ENCODE data around the gene MAP2K5.

Gene MAP2K5

DNA sequence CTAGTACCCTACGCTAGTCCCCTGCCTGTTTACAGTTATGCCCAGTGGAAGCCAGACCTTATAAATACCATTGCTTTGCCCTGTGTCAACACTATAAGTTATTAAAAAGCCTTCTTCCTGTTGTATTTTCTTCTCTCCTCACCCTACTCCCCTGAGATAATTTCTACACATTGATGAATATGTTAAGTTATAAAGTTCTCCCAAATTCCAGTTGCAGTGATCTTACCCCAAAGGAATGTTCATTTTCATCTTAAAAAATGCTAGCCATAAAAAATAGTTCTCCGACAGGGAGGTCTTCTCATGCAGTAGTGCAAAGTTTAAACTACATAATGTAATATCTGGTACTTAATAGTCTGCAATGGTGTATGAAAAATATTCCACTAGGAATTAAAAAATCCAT is 58.6 kb downstream of the MAP2K5 start:
- peak; percentile 2 for DNase-seq (ENCODE audit: low read depth, low spot score)
- TF ChIP-seq, protein P1, sequence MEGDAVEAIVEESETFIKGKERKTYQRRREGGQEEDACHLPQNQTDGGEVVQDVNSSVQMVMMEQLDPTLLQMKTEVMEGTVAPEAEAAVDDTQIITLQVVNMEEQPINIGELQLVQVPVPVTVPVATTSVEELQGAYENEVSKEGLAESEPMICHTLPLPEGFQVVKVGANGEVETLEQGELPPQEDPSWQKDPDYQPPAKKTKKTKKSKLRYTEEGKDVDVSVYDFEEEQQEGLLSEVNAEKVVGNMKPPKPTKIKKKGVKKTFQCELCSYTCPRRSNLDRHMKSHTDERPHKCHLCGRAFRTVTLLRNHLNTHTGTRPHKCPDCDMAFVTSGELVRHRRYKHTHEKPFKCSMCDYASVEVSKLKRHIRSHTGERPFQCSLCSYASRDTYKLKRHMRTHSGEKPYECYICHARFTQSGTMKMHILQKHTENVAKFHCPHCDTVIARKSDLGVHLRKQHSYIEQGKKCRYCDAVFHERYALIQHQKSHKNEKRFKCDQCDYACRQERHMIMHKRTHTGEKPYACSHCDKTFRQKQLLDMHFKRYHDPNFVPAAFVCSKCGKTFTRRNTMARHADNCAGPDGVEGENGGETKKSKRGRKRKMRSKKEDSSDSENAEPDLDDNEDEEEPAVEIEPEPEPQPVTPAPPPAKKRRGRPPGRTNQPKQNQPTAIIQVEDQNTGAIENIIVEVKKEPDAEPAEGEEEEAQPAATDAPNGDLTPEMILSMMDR (IDR thresholded peaks at IDR 0.05; ENCODE audit: low read depth, low read length) = no peak
- H3K4me3 ChIP-seq (ENCODE audit: low read depth, low read length) = no peak overlapping the region
- in situ Hi-C loops (cut with HindIII; ENCODE audit: low sequenced_read_pairs) = no loop called here

DNA sequence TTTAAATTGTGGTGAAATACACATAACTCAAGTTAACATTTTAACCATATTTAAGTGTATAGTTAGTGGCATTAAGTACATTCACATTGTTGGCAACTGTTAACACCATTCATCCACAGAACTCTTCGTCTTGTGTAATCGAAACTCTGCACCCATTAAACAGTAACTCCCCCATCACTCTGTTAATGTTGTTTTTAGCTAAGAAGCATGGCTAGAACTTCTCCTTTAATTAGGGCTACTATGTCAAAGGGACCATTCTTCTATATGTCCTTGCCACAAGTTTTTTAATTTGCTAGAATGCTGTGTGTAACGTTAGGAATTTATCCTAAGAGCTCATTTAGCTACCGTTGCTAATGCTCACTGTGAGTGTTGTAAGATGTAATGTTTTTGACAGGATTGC is 60.6 kb downstream of the MAP2K5 start:
- TF ChIP-seq, protein P1 (IDR thresholded peaks at IDR 0.05; ENCODE audit: low read depth, low read length) = no peak
- no peak for DNase-seq (ENCODE audit: low read depth, low spot score)
- in situ Hi-C loops (cut with HindIII; ENCODE audit: low sequenced_read_pairs) = no loop called here
- H3K4me3 ChIP-seq (ENCODE audit: low read depth, low read length) = no peak overlapping the region

DNA sequence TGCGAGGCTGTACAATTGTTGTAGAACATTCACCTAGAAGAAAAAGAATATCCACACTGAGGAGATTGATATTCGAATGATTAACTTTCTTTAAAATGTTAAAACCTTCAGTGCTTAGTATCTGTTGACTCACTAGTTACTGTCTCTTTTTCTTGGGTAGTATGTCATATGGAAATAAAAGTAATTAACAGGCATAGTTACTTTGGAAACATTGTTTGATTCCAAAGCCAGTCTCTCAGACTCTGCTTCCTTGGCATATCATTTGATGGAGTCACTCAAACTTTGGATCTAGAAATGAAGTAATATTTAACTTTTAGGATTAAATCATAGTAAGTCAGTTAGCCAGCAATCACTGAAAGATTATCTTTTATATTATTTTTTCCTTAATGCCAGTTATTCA is 63.4 kb downstream of the MAP2K5 start:
- TF ChIP-seq, protein P1 (IDR thresholded peaks at IDR 0.05; ENCODE audit: low read depth, low read length) = no peak
- no peak for DNase-seq (ENCODE audit: low read depth, low spot score)
- in situ Hi-C loops (cut with HindIII; ENCODE audit: low sequenced_read_pairs) = no loop called here
- no peak overlapping the region for H3K4me3 ChIP-seq (ENCODE audit: low read depth, low read length)

DNA sequence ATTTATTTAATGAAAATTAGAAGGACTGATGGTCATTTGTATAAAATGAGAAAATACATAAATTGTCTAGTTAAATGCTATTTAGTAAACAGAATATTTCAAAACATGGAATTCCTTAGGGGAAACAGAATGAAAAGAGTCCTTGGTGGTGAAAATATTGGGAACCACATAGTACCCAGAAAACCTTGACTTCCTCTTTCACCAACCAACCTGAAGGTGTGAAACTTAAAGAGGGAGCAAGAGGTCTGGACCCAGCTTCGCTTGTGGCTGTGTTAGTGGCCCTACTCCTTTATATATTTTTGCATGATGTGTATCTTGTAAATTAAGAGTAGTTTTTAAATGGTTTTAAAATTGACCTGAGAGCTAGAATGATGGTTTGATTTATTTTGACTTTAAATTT is 64.2 kb downstream of the MAP2K5 start:
- TF ChIP-seq, protein P1 (IDR thresholded peaks at IDR 0.05; ENCODE audit: low read depth, low read length) = no peak
- H3K4me3 ChIP-seq (ENCODE audit: low read depth, low read length) = no peak overlapping the region
- no peak for DNase-seq (ENCODE audit: low read depth, low spot score)
- in situ Hi-C loops (cut with HindIII; ENCODE audit: low sequenced_read_pairs) = no loop called here

DNA sequence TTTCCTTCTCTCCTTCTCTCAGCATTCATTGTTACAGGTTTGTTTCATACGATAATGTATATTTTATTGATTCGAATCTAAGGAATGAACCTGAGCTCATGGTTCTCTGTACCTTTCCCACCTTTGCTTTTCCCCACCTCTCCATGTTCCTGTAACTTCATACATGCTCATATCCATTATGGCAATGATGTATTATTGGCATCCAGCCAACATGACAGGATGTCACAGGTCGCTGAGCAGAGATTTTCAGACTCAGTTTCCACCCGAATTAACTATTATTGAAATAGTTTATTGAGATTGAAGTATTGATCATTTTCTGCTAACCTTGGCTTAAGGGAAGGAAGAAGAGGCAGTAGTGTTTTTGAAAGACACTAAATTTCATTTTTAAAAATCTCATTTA is 64.8 kb downstream of the MAP2K5 start:
- in situ Hi-C loops (cut with HindIII; ENCODE audit: low sequenced_read_pairs) = no loop called here
- no peak overlapping the region for H3K4me3 ChIP-seq (ENCODE audit: low read depth, low read length)
- TF ChIP-seq, protein P1 (IDR thresholded peaks at IDR 0.05; ENCODE audit: low read depth, low read length) = no peak
- DNase-seq (ENCODE audit: low read depth, low spot score) = no peak

DNA sequence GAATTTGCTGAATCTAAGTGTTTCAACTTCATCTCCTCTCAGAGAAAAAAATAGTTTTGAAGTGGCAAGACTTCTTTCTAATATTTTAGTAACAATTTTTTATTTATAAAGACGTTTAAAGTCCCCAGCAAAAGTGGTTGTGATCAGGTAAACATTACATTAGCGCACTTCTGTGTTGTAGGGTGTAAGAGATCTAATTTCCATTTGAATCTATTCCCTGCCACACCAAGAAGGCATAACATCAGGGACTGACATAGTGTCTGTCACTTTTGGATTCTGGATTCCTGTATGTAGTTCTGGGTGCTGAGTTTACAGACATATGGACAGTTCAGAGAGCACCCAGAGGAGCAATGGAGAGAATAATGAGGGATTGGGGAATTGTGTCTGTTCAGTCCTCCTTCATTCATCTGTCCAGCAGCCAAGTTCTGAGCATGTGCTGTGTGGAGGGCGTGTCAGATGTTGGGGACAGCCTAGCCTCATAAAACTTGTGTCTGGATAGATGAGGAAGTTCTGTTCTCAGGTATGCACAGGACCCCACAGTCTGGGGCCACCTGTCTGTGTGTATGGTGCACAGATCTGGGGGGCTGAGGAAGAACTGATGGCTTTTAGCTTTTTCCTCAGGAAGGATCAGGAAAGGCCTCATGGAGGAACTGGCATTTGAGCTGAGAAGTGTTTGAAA is 65.6 kb downstream of the MAP2K5 start:
- in situ Hi-C loops (cut with HindIII; ENCODE audit: low sequenced_read_pairs) = no loop called here
- no peak for DNase-seq (ENCODE audit: low read depth, low spot score)
- TF ChIP-seq, protein P1 (IDR thresholded peaks at IDR 0.05; ENCODE audit: low read depth, low read length) = no peak
- no peak overlapping the region for H3K4me3 ChIP-seq (ENCODE audit: low read depth, low read length)

DNA sequence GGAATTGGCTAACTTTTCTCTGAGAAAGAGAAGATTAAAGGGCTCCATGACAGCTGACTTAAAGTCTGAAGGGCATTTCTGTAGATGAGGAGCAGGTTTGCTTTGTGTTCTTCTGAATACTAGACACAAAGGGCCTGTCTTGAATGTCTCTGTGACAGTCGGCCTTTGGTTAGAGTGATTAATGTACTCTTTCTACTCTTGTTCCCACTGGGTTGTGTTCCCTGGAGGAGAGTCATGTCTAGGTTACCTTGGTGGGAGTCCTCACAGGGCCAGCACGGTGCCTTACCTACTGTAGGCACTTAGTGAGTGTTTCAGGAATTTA is 66.1 kb downstream of the MAP2K5 start:
- in situ Hi-C loops (cut with HindIII; ENCODE audit: low sequenced_read_pairs) = no loop called here
- TF ChIP-seq, protein P1 (IDR thresholded peaks at IDR 0.05; ENCODE audit: low read depth, low read length) = no peak
- DNase-seq (ENCODE audit: low read depth, low spot score) = no peak
- no peak overlapping the region for H3K4me3 ChIP-seq (ENCODE audit: low read depth, low read length)
